Ascending aorta (tissue), 2 donors: ENCODE data around the gene FRMD4A. TPM values are rescaled to one million over a fixed set of nuclear protein-coding genes. Genes with fewer than 3 reads are reported as not detected.

Experiments
- DNase-seq, 2 donors: peaks; one replicate each; pipeline ENCODE4 v3.0.0-alpha.2; 2019; ENCODE audit warnings: low spot score in 2 of 2
- H3K27ac ChIP-seq, 2 donors: fragments of 200-600 bp; sonication (generic); one replicate each; pipeline ENCODE4 v1.5.1; 2016 to 2017; ENCODE audit warnings: mild to moderate bottlenecking in 1 of 2
- H3K27me3 ChIP-seq: fragments of 200-600 bp; sonication (generic); one replicate; pipeline ENCODE4 v1.5.1; 2017
- H3K36me3 ChIP-seq, 2 donors: fragments of 200-600 bp; sonication (generic); one replicate each; pipeline ENCODE4 v1.5.1; 2016
- H3K4me1 ChIP-seq, 2 donors: fragments of 200-600 bp; sonication (generic); one replicate each; pipeline ENCODE4 v1.5.1; 2016 to 2017; ENCODE audit warnings: mild to moderate bottlenecking in 1 of 2
- H3K4me3 ChIP-seq, 2 donors: fragments of 200-600 bp; sonication (generic); one replicate each; pipeline ENCODE4 v1.5.1; 2016 to 2017; ENCODE audit warnings: mild to moderate bottlenecking in 1 of 2
- H3K9me3 ChIP-seq, 2 donors: fragments of 200-600 bp; sonication (generic); one replicate each; pipeline ENCODE4 v1.5.1; 2016
- CTCF ChIP-seq, 3 experiments: fragments of 200-600 bp in 2 of 3; fragments of 450-650 bp in 1 of 3; sonication (generic) in 2 of 3; IDR thresholded peaks; one replicate each; pipeline ENCODE4 v1.5.1; 2016 to 2019; ENCODE audit warnings: antibody characterized with exemption in 3 of 3, mild to moderate bottlenecking in 1 of 3, moderate library complexity in 1 of 3
- intact Hi-C: fragments of 100-400 bp; cut with DNase I; formaldehyde crosslinking; loops from one replicate; pipeline ENCODE4 v1.15.1; 2023
- total RNA-seq: library from RNA; depleted of rRNA; stranded (reverse); fragments of >200 nt; gene quantifications from one replicate; pipeline ENCODE4 v1.1.0, GENCODE V29; 2016

Gene FRMD4A
- total RNA-seq, 1 donor from 2014 or later = 108 TPM

DNA sequence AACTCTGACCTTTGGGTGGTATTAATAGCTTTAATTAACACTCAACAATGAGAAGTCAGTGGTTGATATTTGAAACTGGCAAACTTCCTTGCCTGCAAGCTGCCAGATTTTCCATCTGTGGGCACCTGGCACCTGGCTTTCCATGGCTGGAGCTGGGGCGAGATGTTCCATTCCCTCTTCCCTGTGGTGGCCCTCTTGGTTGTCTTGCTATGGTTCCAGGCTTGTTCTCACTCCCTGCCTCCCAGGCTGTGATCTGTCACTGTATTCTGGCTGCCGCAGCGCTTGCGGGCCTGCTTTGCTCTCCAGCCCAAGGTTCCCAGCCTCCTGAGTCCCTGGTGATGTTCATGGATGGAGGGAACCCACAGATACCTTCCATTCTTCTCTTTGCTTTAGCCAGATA, 201.0 kb downstream of the FRMD4A start:
- no peak overlapping the region for H3K4me3 ChIP-seq
- no peak for DNase-seq
- no peak overlapping the region for H3K27ac ChIP-seq
- no peaks in the 10 kb centered on the region for H3K27me3 ChIP-seq
- H3K9me3 ChIP-seq = no peaks in the 10 kb centered on the region
- no peak for TF ChIP-seq CTCF (IDR thresholded peaks at IDR 0.05)
- intact Hi-C loops = no loop called here
- H3K4me1 ChIP-seq = no peaks in the 10 kb centered on the region
- no peaks in the 10 kb centered on the region for H3K36me3 ChIP-seq

GRCh38 chr10:14128519-14128918, 202.2 kb downstream of the FRMD4A start:
- H3K36me3 ChIP-seq = no peaks in the 10 kb centered on the region
- no peaks in the 10 kb centered on the region for H3K27me3 ChIP-seq
- DNase-seq = no peak
- intact Hi-C loops = no loop called here
- H3K27ac ChIP-seq = no peak overlapping the region
- H3K4me1 ChIP-seq = no peaks in the 10 kb centered on the region
- H3K4me3 ChIP-seq = no peak overlapping the region
- no peaks in the 10 kb centered on the region for H3K9me3 ChIP-seq
- no peak for TF ChIP-seq CTCF (IDR thresholded peaks at IDR 0.05)

GRCh38 chr10:14126697-14127440, 203.9 kb downstream of the FRMD4A start:
- H3K4me1 ChIP-seq = no peaks in the 10 kb centered on the region
- no peak for TF ChIP-seq CTCF (IDR thresholded peaks at IDR 0.05)
- intact Hi-C loops = no loop called here
- no peaks in the 10 kb centered on the region for H3K36me3 ChIP-seq
- no peak for DNase-seq
- H3K4me3 ChIP-seq = no peak overlapping the region
- no peaks in the 10 kb centered on the region for H3K27me3 ChIP-seq
- H3K27ac ChIP-seq = no peak overlapping the region
- H3K9me3 ChIP-seq = no peaks in the 10 kb centered on the region

GRCh38 chr10:14125564-14125963, 205.2 kb downstream of the FRMD4A start:
- no peaks in the 10 kb centered on the region for H3K36me3 ChIP-seq
- no peaks in the 10 kb centered on the region for H3K4me1 ChIP-seq
- no peak overlapping the region for H3K4me3 ChIP-seq
- H3K27me3 ChIP-seq = no peaks in the 10 kb centered on the region
- intact Hi-C loops = no loop called here
- no peaks in the 10 kb centered on the region for H3K9me3 ChIP-seq
- TF ChIP-seq CTCF (IDR thresholded peaks at IDR 0.05) = no peak
- no peak overlapping the region for H3K27ac ChIP-seq
- DNase-seq = no peak

DNA sequence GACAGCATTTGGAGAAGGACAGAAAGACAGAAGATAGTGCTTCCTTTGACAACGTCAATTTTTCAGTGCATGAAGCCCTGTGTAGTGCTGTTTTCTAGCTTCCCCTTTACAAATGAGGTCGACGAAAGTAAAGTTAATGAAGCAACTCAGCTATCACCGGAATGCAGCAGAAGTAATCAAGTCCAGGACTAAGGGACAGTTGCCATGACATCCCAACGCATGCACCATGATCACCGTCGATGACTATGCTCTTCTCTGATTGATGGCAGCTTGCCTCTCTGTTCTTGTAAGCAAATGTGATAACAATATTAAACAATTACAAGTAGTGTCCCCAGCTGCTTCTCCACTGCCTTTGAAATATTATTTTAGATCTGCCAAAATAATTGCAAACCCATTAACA, 205.8 kb downstream of the FRMD4A start:
- DNase-seq = no peak
- Histone ChIP-seq H3K27me3 (no peaks in the 10 kb centered on the region), H3K27ac (no peak overlapping the region), H3K4me1 (no peaks in the 10 kb centered on the region), H3K9me3 (no peaks in the 10 kb centered on the region), H3K4me3 (no peak overlapping the region), H3K36me3 (no peaks in the 10 kb centered on the region)
- TF ChIP-seq CTCF (IDR thresholded peaks at IDR 0.05) = no peak
- intact Hi-C loops = no loop called here

DNA sequence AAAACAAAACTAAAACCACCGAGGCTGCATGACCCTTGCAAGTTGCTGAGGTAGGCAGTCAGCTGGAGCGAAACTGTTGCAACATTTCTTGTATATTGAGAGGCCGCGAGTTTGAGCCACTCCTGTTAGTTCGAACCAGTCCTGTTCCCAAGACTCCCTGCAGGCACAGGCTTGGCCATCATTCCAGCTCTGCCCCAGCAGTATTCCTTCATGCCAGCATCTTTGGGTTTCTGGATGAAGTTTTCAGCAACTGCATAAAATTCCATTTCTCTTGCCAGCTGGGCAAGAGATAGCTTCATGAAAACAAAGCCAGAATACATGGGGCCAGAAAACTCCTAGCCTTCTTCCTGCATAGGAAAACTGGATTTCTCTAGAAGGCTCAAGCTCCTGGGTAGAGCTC, 207.6 kb downstream of the FRMD4A start:
- Histone ChIP-seq H3K27me3 (no peaks in the 10 kb centered on the region), H3K4me3 (no peak overlapping the region), H3K27ac (no peak overlapping the region), H3K9me3 (no peaks in the 10 kb centered on the region), H3K36me3 (no peaks in the 10 kb centered on the region), H3K4me1 (no peaks in the 10 kb centered on the region)
- TF ChIP-seq CTCF (IDR thresholded peaks at IDR 0.05) = no peak
- intact Hi-C loops = no loop called here
- no peak for DNase-seq
